Measurements from ENCODE around the gene PI4KB. TPM values are rescaled to one million over a fixed set of nuclear protein-coding genes. Genes with fewer than 3 reads are reported as not detected.
"Not testable (repeated sequence)": the region's sequence is repeated elsewhere in the genome, so short reads cannot be mapped to it uniquely, and the experiment has no call there.

The PI4KB gene
- total and polyA plus RNA-seq, 2 experiments from 2014 or later = 15.3 to 25.5 TPM

GRCh38 chr1:151281225-151281968 is 45.8 kb downstream of the PI4KB start (continued):
- TF ChIP-seq CTCF (conservative IDR thresholded peaks at IDR 0.05; ENCODE audit: low read depth in 2 of 2) = no peak
- TF ChIP-seq EZH2 (IDR thresholded peaks at IDR 0.05; ENCODE audit: low read depth, unreplicated experiment) = no peak
- peak; percentile 15 for TF ChIP-seq REST (IDR thresholded peaks at IDR 0.05; ENCODE audit: unreplicated experiment)
- TF ChIP-seq CREB1 (CRISPR knock-in tag; IDR thresholded peaks at IDR 0.05; ENCODE audit: low read depth) = peak; percentile 89

GRCh38 chr1:151277249-151277648 is 50.0 kb downstream of the PI4KB start:
- H3K4me2 ChIP-seq = no peak overlapping the region
- 0 out of 2 replicates have a peak, but pooled peaks cover 3% of the 10 kb centered on the region for H3F3A ChIP-seq (replicated peaks; ENCODE audit: low read depth)
- H3K4me1 ChIP-seq (ENCODE audit: insufficient read depth) = no peaks in the 10 kb centered on the region
- no peak overlapping the region for H3K4me3 ChIP-seq
- no peaks in the 10 kb centered on the region for H3K36me3 ChIP-seq (ENCODE audit: insufficient read depth)
- DNase-seq (ENCODE audit: low spot score) (no peak), ATAC-seq (no peak)
- no peaks in the 10 kb centered on the region for H3K9me2 ChIP-seq (ENCODE audit: insufficient read depth)
- no peak for TF ChIP-seq NANOG (IDR thresholded peaks at IDR 0.05; ENCODE audit: borderline replicate concordance)
- TF ChIP-seq POLR2AphosphoS5 (IDR thresholded peaks at IDR 0.05; ENCODE audit: low read depth) = no peak
- TF ChIP-seq ETS1 (IDR thresholded peaks at IDR 0.05) = no peak
- no peak for TF ChIP-seq EZH2 (IDR thresholded peaks at IDR 0.05; ENCODE audit: low read depth, unreplicated experiment)
- no peak for TF ChIP-seq STAT1 (IDR thresholded peaks at IDR 0.05; ENCODE audit: unreplicated experiment)
- no peak for TF ChIP-seq ZNF331 (CRISPR knock-in tag; IDR thresholded peaks at IDR 0.05; ENCODE audit: low read depth)
- no peak for TF ChIP-seq JUNB (IDR thresholded peaks at IDR 0.05; ENCODE audit: unreplicated experiment)
- TF ChIP-seq REST (IDR thresholded peaks at IDR 0.05; ENCODE audit: unreplicated experiment) = no peak
- no peak overlapping the region for H3K27ac ChIP-seq (ENCODE audit: low read depth)
- H4K20me1 ChIP-seq (replicated peaks; ENCODE audit: insufficient read depth) = no peaks in the 10 kb centered on the region
- H3K9me3 Mint-ChIP-seq = no peaks in the 10 kb centered on the region
- no peaks in the 10 kb centered on the region for H3K27me3 ChIP-seq (ENCODE audit: insufficient read depth)
- no peak overlapping the region for H3K27ac Mint-ChIP-seq
- no peaks in the 10 kb centered on the region for H3K4me1 Mint-ChIP-seq
- no peak overlapping the region for H3K4me3 Mint-ChIP-seq
- H2AFZ ChIP-seq = no peak overlapping the region
- H3K27me3 Mint-ChIP-seq (ENCODE audit: insufficient read depth, low read depth, poor library complexity) = peaks cover 13% of the 10 kb centered on the region
- H3K36me3 Mint-ChIP-seq (ENCODE audit: low read depth) = peaks cover 5% of the 10 kb centered on the region; the same call in 2 of the 3 replicates
- no peaks in the 10 kb centered on the region for H3K79me2 ChIP-seq (replicated peaks; ENCODE audit: insufficient read depth)

- H3K27me3 Mint-ChIP-seq (ENCODE audit: insufficient read depth, low read depth, poor library complexity); H3K79me2 ChIP-seq (replicated peaks; ENCODE audit: insufficient read depth); H3K4me1 Mint-ChIP-seq; H3K27ac ChIP-seq (ENCODE audit: low read depth); H3F3A ChIP-seq (replicated peaks; ENCODE audit: low read depth); H3K4me3 Mint-ChIP-seq; H3K4me1 ChIP-seq (ENCODE audit: insufficient read depth); H3K27ac Mint-ChIP-seq; H3K9me2 ChIP-seq (ENCODE audit: insufficient read depth); H3K4me3 ChIP-seq; H3K36me3 ChIP-seq (ENCODE audit: insufficient read depth); H3K27me3 ChIP-seq (ENCODE audit: insufficient read depth); H2AFZ ChIP-seq; H3K9me3 Mint-ChIP-seq; DNase-seq (ENCODE audit: low spot score); H3K4me2 ChIP-seq; H4K20me1 ChIP-seq (replicated peaks; ENCODE audit: insufficient read depth); H3K36me3 Mint-ChIP-seq (ENCODE audit: low read depth); ATAC-seq: not testable (repeated sequence)
These were observed 51.9 kb downstream of the PI4KB start for GRCh38 chr1:151275341-151275740.
